HEK293 (cell line): ENCODE results near the gene WDPCP.

Source experiments
- CTCF ChIP-seq: fragments of 450-650 bp; formaldehyde crosslinking; IDR thresholded peaks from 2 replicates; pipeline ENCODE4 v1.5.1; 2016; ENCODE audit warnings: missing biosample characterization, missing genetic modification characterization
- MZF1 ChIP-seq: fragments of 450-650 bp; formaldehyde crosslinking; IDR thresholded peaks from 2 replicates; pipeline ENCODE4 v1.5.1; 2017; ENCODE audit warnings: missing biosample characterization, missing genetic modification characterization, borderline replicate concordance
- PRDM4 ChIP-seq: fragments of 450-650 bp; formaldehyde crosslinking; IDR thresholded peaks from 2 replicates; pipeline ENCODE4 v1.5.1; 2017; ENCODE audit warnings: missing biosample characterization, missing genetic modification characterization
- SALL2 ChIP-seq: fragments of 450-650 bp; formaldehyde crosslinking; IDR thresholded peaks from 2 replicates; pipeline ENCODE4 v1.5.0; 2017; ENCODE audit warnings: missing biosample characterization, mild to moderate bottlenecking, missing genetic modification characterization, borderline replicate concordance
- TCF7L2 ChIP-seq: IDR thresholded peaks from 2 replicates; pipeline ENCODE4 v1.6.1; 2011; ENCODE audit warnings: low read depth, mild to moderate bottlenecking, inconsistent platforms, low read length, moderate library complexity, borderline replicate concordance
- YY1 ChIP-seq: fragments of 450-650 bp; formaldehyde crosslinking; IDR thresholded peaks from 2 replicates; pipeline ENCODE4 v1.5.1; 2018; ENCODE audit warnings: missing biosample characterization, missing genetic modification characterization
- ZBTB7A ChIP-seq: fragments of 450-650 bp; formaldehyde crosslinking; IDR thresholded peaks from 2 replicates; pipeline ENCODE4 v1.5.1; 2016; ENCODE audit warnings: low read depth, missing biosample characterization, missing genetic modification characterization
- ZNF175 ChIP-seq: fragments of 450-650 bp; formaldehyde crosslinking; IDR thresholded peaks from 2 replicates; pipeline ENCODE4 v1.5.1; 2016; ENCODE audit warnings: missing biosample characterization, missing genetic modification characterization
- ZNF629 ChIP-seq: fragments of 450-650 bp; formaldehyde crosslinking; IDR thresholded peaks from 2 replicates; pipeline ENCODE4 v1.5.1; 2017; ENCODE audit warnings: missing biosample characterization, missing genetic modification characterization
- ZNF776 ChIP-seq: fragments of 450-650 bp; formaldehyde crosslinking; IDR thresholded peaks from 2 replicates; pipeline ENCODE4 v1.5.0; 2017; ENCODE audit warnings: missing biosample characterization, missing genetic modification characterization, borderline replicate concordance

GRCh38 chr2:63408530-63408929, 179.7 kb downstream of the WDPCP start:
- TF ChIP-seq SALL2 (no peak), CTCF (tag by site-specific recombination) (no peak), ZNF175 (tag by site-specific recombination) (no peak), MZF1 (tag by site-specific recombination) (no peak), TCF7L2 (no peak), PRDM4 (tag by site-specific recombination) (no peak), ZNF776 (tag by site-specific recombination) (no peak), ZNF629 (no peak), YY1 (tag by site-specific recombination) (no peak), ZBTB7A (tag by site-specific recombination) (no peak)
